ENCODE results near the gene PI4KA. TPM values are rescaled to one million over a fixed set of nuclear protein-coding genes. Genes with fewer than 3 reads are reported as not detected.
A peak's percentile ranks its signal among the peaks of the same experiment; 100 is the strongest.

Gene PI4KA
- total and polyA plus RNA-seq, 2 of the 13 experiments (the other 11 are each of a cell fraction or from before 2014, with no cell fraction given), result 27.4 to 56.4 TPM

- TF ChIP-seq KDM6A (CRISPR knock-in tag; IDR thresholded peaks at IDR 0.05; ENCODE audit: low read depth), result 0 out of 2 replicates have a peak, but pooled peaks have one; percentile 34
- no peak for TF ChIP-seq NONO (IDR thresholded peaks at IDR 0.05)
- TF ChIP-seq NONO (CRISPR knock-in tag; conservative IDR thresholded peaks at IDR 0.05), result 0 out of 2 replicates have a peak, but pooled peaks have one; percentile 1
- no peak for TF ChIP-seq TCF7 (IDR thresholded peaks at IDR 0.05; ENCODE audit: low read depth)
- peak; percentile 37; the same call in 1 of the 2 replicates for TF ChIP-seq UBTF (CRISPR knock-in tag; IDR thresholded peaks at IDR 0.05)
- no peak for TF ChIP-seq ZNF784 (CRISPR knock-in tag; IDR thresholded peaks at IDR 0.05; ENCODE audit: borderline replicate concordance)
- TF ChIP-seq ZSCAN9 (CRISPR knock-in tag; IDR thresholded peaks at IDR 0.05; ENCODE audit: borderline replicate concordance), result peak; percentile 68; the same call in 1 of the 2 replicates
- peak; percentile 14; the same call in 1 of the 2 replicates for TF ChIP-seq FOXJ3 (CRISPR knock-in tag; IDR thresholded peaks at IDR 0.05; ENCODE audit: borderline replicate concordance)
- peak; percentile 12 for TF ChIP-seq TEAD3 (CRISPR knock-in tag; optimal IDR thresholded peaks at IDR 0.05; ENCODE audit: borderline replicate concordance)
- no peak for TF ChIP-seq NFKBIZ (CRISPR knock-in tag; IDR thresholded peaks at IDR 0.05)
- 0 out of 2 replicates have a peak, but pooled peaks have one; percentile 45 for TF ChIP-seq PAF1 (CRISPR knock-in tag; IDR thresholded peaks at IDR 0.05)
- TF ChIP-seq RARA (CRISPR knock-in tag; IDR thresholded peaks at IDR 0.05), result peak; percentile 36; the same call in 1 of the 2 replicates
- TF ChIP-seq ZBTB43 (CRISPR knock-in tag; conservative IDR thresholded peaks at IDR 0.05), result peak; percentile 59; the same call in 1 of the 2 replicates
- no peak for TF ChIP-seq ZNF543 (CRISPR knock-in tag; IDR thresholded peaks at IDR 0.05)
- TF ChIP-seq SMAD3 (CRISPR knock-in tag; IDR thresholded peaks at IDR 0.05), result 0 out of 2 replicates have a peak, but pooled peaks have one; percentile 21
- peak; percentile 40; the same call in 1 of the 2 replicates for TF ChIP-seq PITX1 (CRISPR knock-in tag; IDR thresholded peaks at IDR 0.05)
- no peak; the same call in 1 of the 2 replicates for TF ChIP-seq SOX13 (IDR thresholded peaks at IDR 0.05)
- peak in 1 of 2 experiments; percentile 83; a peak in 2 of 4 replicates for TF ChIP-seq SOX13 (CRISPR knock-in tag; conservative IDR thresholded peaks at IDR 0.05 in 1 of 2, IDR thresholded peaks at IDR 0.05 in 1 of 2)
- TF ChIP-seq ARNT (IDR thresholded peaks at IDR 0.05), result no peak
- TF ChIP-seq, protein P1, sequence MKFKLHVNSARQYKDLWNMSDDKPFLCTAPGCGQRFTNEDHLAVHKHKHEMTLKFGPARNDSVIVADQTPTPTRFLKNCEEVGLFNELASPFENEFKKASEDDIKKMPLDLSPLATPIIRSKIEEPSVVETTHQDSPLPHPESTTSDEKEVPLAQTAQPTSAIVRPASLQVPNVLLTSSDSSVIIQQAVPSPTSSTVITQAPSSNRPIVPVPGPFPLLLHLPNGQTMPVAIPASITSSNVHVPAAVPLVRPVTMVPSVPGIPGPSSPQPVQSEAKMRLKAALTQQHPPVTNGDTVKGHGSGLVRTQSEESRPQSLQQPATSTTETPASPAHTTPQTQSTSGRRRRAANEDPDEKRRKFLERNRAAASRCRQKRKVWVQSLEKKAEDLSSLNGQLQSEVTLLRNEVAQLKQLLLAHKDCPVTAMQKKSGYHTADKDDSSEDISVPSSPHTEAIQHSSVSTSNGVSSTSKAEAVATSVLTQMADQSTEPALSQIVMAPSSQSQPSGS (CRISPR knock-in tag; IDR thresholded peaks at IDR 0.05), result peak; percentile 53; the same call in 1 of the 2 replicates
- TF ChIP-seq BCL6 (CRISPR knock-in tag; IDR thresholded peaks at IDR 0.05), result peak; percentile 37; the same call in 1 of the 2 replicates
- TF ChIP-seq ZNF264 (CRISPR knock-in tag; IDR thresholded peaks at IDR 0.05), result no peak
- peak; percentile 75 for TF ChIP-seq ISL2 (CRISPR knock-in tag; IDR thresholded peaks at IDR 0.05)
- no peak for TF ChIP-seq POLR2AphosphoS2 (IDR thresholded peaks at IDR 0.05; ENCODE audit: low read depth, low read length)
- TF ChIP-seq THAP11 (CRISPR knock-in tag; IDR thresholded peaks at IDR 0.05), result peak; percentile 57
Measured at GRCh38 chr22:20776624-20777405, 81.8 kb downstream of the PI4KA start (continued).

Measured in HepG2 (cell line).